Measurements from ENCODE around the gene IFRD2.

IFRD2 gene

DNA sequence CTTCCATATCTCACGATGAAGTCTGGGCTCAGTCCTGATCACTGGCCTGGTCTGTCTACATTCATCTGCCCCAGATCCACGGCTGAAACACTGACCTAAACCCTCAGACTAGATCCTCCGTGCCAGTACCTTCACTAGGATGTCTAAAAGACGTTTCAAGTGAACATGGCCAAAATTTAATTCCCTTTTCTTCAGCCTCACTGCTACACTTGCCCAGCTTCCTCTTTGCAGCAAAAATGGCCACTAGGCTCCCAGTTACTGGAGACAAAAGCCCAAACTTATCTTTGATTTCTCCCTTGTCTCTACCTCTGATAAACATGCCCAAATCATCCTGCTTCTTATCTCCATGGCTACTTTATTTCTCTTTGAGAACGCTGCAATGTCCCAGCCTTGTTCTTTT lies 46.7 kb upstream of the IFRD2 start:
- TF ChIP-seq, protein P1, sequence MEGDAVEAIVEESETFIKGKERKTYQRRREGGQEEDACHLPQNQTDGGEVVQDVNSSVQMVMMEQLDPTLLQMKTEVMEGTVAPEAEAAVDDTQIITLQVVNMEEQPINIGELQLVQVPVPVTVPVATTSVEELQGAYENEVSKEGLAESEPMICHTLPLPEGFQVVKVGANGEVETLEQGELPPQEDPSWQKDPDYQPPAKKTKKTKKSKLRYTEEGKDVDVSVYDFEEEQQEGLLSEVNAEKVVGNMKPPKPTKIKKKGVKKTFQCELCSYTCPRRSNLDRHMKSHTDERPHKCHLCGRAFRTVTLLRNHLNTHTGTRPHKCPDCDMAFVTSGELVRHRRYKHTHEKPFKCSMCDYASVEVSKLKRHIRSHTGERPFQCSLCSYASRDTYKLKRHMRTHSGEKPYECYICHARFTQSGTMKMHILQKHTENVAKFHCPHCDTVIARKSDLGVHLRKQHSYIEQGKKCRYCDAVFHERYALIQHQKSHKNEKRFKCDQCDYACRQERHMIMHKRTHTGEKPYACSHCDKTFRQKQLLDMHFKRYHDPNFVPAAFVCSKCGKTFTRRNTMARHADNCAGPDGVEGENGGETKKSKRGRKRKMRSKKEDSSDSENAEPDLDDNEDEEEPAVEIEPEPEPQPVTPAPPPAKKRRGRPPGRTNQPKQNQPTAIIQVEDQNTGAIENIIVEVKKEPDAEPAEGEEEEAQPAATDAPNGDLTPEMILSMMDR (IDR thresholded peaks at IDR 0.05; ENCODE audit: extremely low read depth, insufficient read depth, missing control alignments): no peak
- in situ Hi-C loops (cut with MboI; ENCODE audit: low pct_unique_long_range_greater_than_20kb, low sequenced_read_pairs, unreplicated experiment): no loop called here
- no peak for DNase-seq (ENCODE audit: low spot score)

DNA sequence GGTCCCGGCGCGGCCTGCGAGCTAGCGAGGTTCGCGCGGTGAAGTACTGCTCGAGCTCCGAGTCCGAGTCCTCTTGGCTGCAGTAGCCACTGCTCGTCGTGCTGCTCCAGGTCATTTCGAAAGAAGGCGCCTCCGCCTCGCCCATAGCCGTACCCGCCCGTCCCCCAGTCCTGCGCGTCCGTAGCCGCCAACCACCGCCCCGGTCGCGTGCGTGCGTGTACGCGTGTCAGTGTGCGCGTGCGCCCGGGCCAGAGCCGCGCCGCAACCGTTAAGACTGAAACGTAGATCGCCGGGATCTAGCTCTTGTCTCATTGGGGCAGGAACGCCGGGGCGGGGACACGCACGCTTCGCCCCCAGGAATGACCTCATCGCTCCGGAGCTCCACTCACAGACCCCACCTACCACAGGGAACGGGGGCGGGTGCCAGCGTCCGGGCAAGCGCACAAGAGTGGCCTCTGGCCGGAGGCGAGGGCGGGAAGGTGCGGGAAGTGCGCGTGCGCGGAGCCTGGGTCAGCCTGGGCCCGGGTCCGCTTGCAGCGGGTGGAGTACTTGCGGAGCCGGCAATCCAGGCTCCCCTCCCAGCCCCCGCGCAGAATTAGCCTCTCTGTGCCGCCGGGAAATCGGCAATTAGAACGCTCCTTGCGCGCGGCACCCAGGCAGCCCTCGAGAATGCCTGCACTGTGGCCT lies 45.1 kb upstream of the IFRD2 start:
- in situ Hi-C loops (cut with MboI; ENCODE audit: low pct_unique_long_range_greater_than_20kb, low sequenced_read_pairs, unreplicated experiment): no loop called here
- peak; percentile 99 for DNase-seq (ENCODE audit: low spot score)
- TF ChIP-seq, protein P1 (IDR thresholded peaks at IDR 0.05; ENCODE audit: extremely low read depth, insufficient read depth, missing control alignments): no peak

DNA sequence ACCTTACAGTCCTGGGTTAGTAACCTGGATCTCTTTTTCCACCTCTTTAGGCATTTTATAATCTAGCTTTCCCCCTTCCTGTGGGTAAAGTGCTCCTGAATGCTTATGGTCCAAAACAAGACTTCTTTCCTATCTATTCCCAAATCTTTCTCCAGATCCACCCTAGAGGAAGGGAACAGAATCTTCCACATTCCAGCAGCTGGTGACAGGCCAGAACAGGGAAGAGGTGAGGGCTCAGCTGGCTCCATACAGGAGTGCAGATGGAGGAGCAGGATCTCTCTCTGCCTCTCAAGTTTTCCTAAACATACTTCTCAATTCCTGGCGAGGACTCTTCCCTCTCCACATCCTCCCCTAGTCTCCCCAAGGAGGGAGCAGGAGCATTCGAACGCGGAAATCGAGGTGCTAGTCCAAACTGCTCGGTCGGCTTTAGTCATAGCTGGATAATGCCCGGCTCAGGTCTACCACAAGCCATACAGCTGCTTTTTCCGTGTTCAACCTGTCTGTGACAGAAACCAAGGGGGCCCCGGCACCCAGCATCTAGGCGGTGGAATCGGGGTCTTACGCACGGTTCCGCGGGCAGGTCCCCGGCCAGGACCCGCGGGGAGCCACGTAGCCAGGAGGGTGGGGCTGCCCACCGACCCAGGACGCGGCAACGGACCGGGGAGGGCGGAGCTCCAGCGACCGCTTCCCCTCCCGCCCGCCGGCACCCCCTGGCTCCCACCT lies 44.4 kb upstream of the IFRD2 start:
- DNase-seq (ENCODE audit: low spot score): no peak
- in situ Hi-C loops (cut with MboI; ENCODE audit: low pct_unique_long_range_greater_than_20kb, low sequenced_read_pairs, unreplicated experiment): no loop called here
- TF ChIP-seq, protein P1 (IDR thresholded peaks at IDR 0.05; ENCODE audit: extremely low read depth, insufficient read depth, missing control alignments): no peak

DNA sequence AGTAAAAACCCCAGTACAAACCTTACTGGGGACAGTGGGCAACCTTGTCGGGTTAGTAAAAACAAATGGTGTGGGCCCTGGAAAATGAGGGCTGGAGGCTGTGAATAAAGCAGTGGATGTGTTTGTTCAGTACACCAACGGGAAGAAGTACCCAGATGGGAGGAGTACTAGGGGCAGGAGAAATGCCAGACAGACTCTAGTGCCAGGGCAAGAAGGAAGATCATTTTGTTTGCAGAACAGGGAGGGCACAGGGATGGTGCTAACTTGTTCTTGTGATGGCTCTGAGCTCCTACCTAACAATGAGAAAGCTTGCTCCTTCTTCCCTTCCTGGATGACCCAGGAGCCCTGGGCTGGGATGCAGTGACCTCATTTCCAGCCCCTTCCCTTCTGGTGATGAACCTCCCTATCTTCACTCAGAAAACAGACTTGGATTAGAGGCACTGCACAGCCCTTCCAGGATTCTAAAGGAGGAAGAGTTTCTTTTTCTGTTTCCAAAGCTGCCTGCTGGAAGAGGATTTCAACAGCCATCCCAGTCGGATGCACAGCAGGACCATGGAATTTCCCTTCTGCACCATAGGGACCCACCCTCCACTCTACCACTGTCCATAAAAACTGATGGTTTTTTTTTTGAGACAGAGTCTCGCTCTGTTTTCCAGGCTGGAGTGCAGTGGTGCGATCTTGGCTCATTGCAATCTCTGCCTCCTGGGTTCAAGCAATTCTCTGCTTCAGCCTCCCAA lies 42.3 kb upstream of the IFRD2 start:
- no peak for DNase-seq (ENCODE audit: low spot score)
- TF ChIP-seq, protein P1 (IDR thresholded peaks at IDR 0.05; ENCODE audit: extremely low read depth, insufficient read depth, missing control alignments): no peak
- in situ Hi-C loops (cut with MboI; ENCODE audit: low pct_unique_long_range_greater_than_20kb, low sequenced_read_pairs, unreplicated experiment): no loop called here

DNA sequence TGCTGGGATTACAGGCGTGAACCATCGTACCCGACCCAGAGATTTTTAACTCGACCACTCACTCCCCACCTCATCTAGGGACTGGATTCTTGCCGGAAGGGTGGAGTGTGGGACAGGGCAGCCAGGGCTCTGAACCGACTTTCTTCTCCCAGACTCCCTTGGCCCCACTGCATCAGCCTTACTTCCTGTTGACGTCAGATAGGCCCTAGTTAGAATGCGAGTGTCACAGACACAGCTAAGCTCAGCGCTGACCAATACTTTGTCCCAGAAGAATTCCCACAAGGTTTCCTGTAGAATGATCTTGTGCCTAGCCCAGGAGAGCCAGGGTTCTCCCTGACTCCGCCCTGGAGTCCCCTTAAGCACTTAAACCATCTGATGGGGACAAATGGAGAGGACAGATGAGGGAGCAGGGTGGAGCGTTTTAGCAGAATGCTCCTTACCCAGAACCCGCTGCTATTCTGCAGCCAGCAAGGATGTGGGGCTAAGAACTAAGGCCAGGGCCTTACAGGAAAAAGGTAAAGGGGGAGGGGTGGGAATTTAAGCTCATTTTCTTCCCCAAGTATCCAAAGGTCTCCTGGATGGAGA lies 41.6 kb upstream of the IFRD2 start:
- DNase-seq (ENCODE audit: low spot score): no peak
- TF ChIP-seq, protein P1 (IDR thresholded peaks at IDR 0.05; ENCODE audit: extremely low read depth, insufficient read depth, missing control alignments): no peak
- in situ Hi-C loops (cut with MboI; ENCODE audit: low pct_unique_long_range_greater_than_20kb, low sequenced_read_pairs, unreplicated experiment): no loop called here

DNA sequence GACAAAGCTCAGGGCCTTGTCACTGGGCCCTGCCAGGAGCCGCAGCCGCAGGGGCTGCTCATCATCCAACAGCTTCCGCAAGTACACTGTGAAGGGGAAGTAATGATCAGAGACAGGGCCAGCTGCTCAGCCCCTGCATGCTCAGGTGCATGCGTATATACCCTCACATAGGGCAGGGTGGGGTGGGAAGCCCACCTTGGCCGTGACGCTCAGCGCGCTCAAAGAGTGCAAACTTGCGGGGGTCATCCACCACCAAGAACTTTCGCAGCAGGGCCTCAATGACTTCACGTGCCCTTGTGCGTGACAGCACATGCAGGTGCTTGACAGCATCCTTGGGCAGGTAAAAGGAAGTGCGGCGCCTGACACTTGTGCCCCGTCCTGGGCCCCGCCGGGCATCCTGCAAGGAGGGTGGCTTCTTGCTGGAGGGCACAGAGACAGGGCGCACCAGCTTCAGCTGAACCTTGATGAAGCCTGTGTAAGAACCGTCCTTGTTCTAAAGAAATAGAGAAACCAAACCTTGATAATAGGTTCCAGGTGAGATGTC lies 39.2 kb upstream of the IFRD2 start:
- DNase-seq (ENCODE audit: low spot score): no peak
- TF ChIP-seq, protein P1 (IDR thresholded peaks at IDR 0.05; ENCODE audit: extremely low read depth, insufficient read depth, missing control alignments): no peak
- in situ Hi-C loops (cut with MboI; ENCODE audit: low pct_unique_long_range_greater_than_20kb, low sequenced_read_pairs, unreplicated experiment): no loop called here

All from GM13977 (cell line).